ENCODE data around the gene TMEM190. TPM values are rescaled to one million over a fixed set of nuclear protein-coding genes. Genes with fewer than 3 reads are reported as not detected.

The TMEM190 gene
- total and polyA plus RNA-seq, 2 donors (not counting 3 experiments of a cell fraction or from before 2014, with no cell fraction given), result not detected

DNA sequence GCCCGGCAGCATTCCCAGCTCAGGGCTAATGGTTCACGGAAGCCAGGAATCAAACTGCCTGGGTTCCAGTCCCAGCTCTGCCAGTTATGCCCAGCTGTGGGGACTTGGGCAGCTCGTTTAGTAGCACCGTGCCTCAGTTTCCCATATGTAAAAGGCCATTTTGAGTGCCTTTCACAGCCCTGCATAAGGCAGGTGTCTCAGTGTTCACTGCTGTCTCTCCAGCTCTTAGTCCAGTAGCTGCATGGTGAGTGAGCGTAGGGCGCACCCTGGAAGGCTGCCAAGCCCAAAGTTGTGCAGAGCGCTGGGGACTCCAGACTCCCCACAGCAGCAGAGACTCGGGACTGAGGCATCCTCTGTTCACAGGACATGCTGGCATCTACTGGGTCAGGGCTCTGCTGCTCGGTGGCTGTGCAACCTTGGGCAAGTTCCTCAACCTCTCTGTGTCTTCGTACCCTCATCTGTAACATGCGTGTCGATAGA, 14.6 kb downstream of the TMEM190 start:
- no peak overlapping the region for H3K4me3 ChIP-seq (replicated peaks in 1 of 3; ENCODE audit: insufficient read depth in 1 of 3, low read depth in 1 of 3, low read length in 3 of 3)
- H3K36me3 ChIP-seq (ENCODE audit: control insufficient read depth in 2 of 2, extremely low read depth in 1 of 2, insufficient read depth in 2 of 2, low read length in 2 of 2), result peaks cover 14 to 30% of the 10 kb centered on the region in 2 experiments
- no peak overlapping the region for H3K9ac ChIP-seq (replicated peaks; ENCODE audit: extremely low read depth, insufficient read depth, low read length)
- H3K9me1 ChIP-seq (replicated peaks; ENCODE audit: control insufficient read depth, extremely low read depth, insufficient read depth, low read length), result no peaks in the 10 kb centered on the region
- DNase-seq (ENCODE audit: low read depth, low spot score) (no peak), FAIRE-seq (peak; percentile 12)
- intact Hi-C loops (cut with micrococcal nuclease) (no loop called here), dilution Hi-C loops (cut with MboI; ENCODE audit: extremely low pct_ligation_motif_present, low sequenced_read_pairs) (no loop called here)
- H3K27ac ChIP-seq (ENCODE audit: insufficient read depth, low read depth, low read length), result no peak overlapping the region
- peaks cover 20% of the 10 kb centered on the region for H3K4me1 ChIP-seq (ENCODE audit: control insufficient read depth, extremely low read depth, insufficient read depth, low read length)
- POLR2A ChIA-PET, result interaction anchor here (1.0 to 1.4 kb wide), 2 partner anchors 17 kb away, joined by 4 to 5 read pairs; partner anchors contain the start of gene UBE2S
- no peaks in the 10 kb centered on the region for H3K9me3 ChIP-seq (replicated peaks; ENCODE audit: control insufficient read depth, insufficient read depth, low read length)
- CTCF ChIA-PET, result interaction anchor here (0.5 kb wide), 1 partner anchor 55 kb away, joined by 3 read pairs; no protein-coding TSS in a partner anchor
- H2AFZ ChIP-seq (ENCODE audit: low read depth, low read length), result no peak overlapping the region
- BruUV-seq (replicated peaks), result no TSS peak
- TF ChIP-seq, protein P1, sequence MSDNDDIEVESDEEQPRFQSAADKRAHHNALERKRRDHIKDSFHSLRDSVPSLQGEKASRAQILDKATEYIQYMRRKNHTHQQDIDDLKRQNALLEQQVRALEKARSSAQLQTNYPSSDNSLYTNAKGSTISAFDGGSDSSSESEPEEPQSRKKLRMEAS (IDR thresholded peaks at IDR 0.05; ENCODE audit: insufficient read depth, insufficient read length), result no peak
- TF ChIP-seq GATA2 (IDR thresholded peaks at IDR 0.05; ENCODE audit: insufficient read depth, insufficient read length, low read depth, low read length), result no peak
- TF ChIP-seq POLR2A (IDR thresholded peaks at IDR 0.05; ENCODE audit: low read depth, low read length), result peak; percentile 66
- TF ChIP-seq POLR2AphosphoS5 (IDR thresholded peaks at IDR 0.05; ENCODE audit: insufficient read depth, low read depth, low read length), result peak; percentile 55
- no peak overlapping the region for H3K4me2 ChIP-seq (ENCODE audit: insufficient read depth, low read length)
- peaks cover 4% of the 10 kb centered on the region for H4K20me1 ChIP-seq (replicated peaks; ENCODE audit: control insufficient read depth, extremely low read depth, insufficient read depth, low read length)
- no peaks in the 10 kb centered on the region for H3K27me3 ChIP-seq (ENCODE audit: control insufficient read depth in 2 of 2, insufficient read depth in 2 of 2, low read length in 2 of 2)
- H3K79me2 ChIP-seq (ENCODE audit: control insufficient read depth, insufficient read depth, low read length), result peaks cover 37% of the 10 kb centered on the region

DNA sequence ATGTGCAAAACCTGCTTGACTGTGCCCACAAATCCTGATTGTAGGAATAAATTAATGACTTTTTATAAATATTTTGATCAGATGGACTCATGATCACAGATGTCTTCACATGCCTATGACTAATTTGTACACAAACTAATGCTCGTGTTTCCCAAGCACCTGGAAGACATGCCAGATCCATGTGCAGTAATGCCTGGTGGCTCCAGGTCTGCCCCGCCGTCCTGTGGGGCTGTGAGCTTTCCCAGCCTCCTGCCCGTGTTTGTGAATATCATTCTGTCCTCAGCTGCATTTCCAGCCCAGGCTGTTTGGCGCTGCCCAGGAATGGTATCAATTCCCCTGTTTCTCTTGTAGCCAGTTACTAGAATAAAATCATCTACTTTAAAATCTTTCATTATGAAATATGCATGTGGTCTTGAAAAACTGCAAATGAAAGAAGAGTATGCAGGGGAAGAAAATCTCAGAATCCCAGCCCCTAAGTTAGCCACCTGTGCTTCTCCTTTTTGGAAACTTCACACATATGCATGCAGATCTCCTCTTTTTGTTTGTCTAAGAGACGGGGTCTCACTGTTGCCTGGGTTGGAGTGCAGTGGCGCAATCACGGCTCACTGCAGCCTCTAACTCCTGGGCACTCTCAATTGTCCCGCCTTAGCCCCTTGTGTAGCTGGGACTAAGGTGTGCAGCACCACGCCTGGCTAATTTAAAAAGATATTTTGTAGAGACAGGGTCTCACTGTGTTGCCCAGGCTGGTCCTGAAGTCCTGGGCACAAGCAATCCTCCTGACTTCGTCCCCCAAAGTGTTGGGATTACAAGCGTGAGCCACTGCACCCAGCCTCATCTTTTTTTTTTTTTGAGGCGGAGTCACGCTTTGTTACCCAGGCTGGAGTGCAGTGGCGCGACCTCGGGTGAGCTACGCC, 15.3 kb downstream of the TMEM190 start:
- no peak for FAIRE-seq
- Histone ChIP-seq H3K9me1 (replicated peaks; ENCODE audit: control insufficient read depth, extremely low read depth, insufficient read depth, low read length) (no peaks in the 10 kb centered on the region), H3K27me3 (ENCODE audit: control insufficient read depth in 2 of 2, insufficient read depth in 2 of 2, low read length in 2 of 2) (no peaks in the 10 kb centered on the region), H3K9ac (replicated peaks; ENCODE audit: extremely low read depth, insufficient read depth, low read length) (no peak overlapping the region), H3K9me3 (replicated peaks; ENCODE audit: control insufficient read depth, insufficient read depth, low read length) (no peaks in the 10 kb centered on the region), H3K27ac (ENCODE audit: insufficient read depth, low read depth, low read length) (no peak overlapping the region), H3K4me3 (replicated peaks in 1 of 3; ENCODE audit: insufficient read depth in 1 of 3, low read depth in 1 of 3, low read length in 3 of 3) (no peak overlapping the region), H3K36me3 (ENCODE audit: control insufficient read depth in 2 of 2, extremely low read depth in 1 of 2, insufficient read depth in 2 of 2, low read length in 2 of 2) (peaks cover 12 to 30% of the 10 kb centered on the region in 2 experiments), H4K20me1 (replicated peaks; ENCODE audit: control insufficient read depth, extremely low read depth, insufficient read depth, low read length) (peaks cover 1% of the 10 kb centered on the region), H3K4me2 (ENCODE audit: insufficient read depth, low read length) (no peak overlapping the region), H3K4me1 (ENCODE audit: control insufficient read depth, extremely low read depth, insufficient read depth, low read length) (peaks cover 17% of the 10 kb centered on the region), H2AFZ (ENCODE audit: low read depth, low read length) (no peak overlapping the region), H3K79me2 (ENCODE audit: control insufficient read depth, insufficient read depth, low read length) (peaks cover 29% of the 10 kb centered on the region)
- ChIA-PET CTCF (interaction anchor here (0.5 kb wide), 1 partner anchor 54 kb away, joined by 3 read pairs; no protein-coding TSS in a partner anchor), POLR2A (interaction anchor here (1.0 kb wide), 1 partner anchor 16 kb away, joined by 4 read pairs; the partner anchor contains the start of gene UBE2S)
- dilution Hi-C loops (cut with MboI; ENCODE audit: extremely low pct_ligation_motif_present, low sequenced_read_pairs) (no loop called here), intact Hi-C loops (cut with micrococcal nuclease) (no loop called here)
- no TSS peak for BruUV-seq (replicated peaks)
- TF ChIP-seq EZH2 (IDR thresholded peaks at IDR 0.05; ENCODE audit: borderline replicate concordance, low read depth, low read length, severe bottlenecking) (no peak), POLR2A (IDR thresholded peaks at IDR 0.05; ENCODE audit: low read depth, low read length) (no peak), JUN (IDR thresholded peaks at IDR 0.05; ENCODE audit: borderline replicate concordance, insufficient read depth, insufficient read length, low read depth) (no peak), GATA2 (IDR thresholded peaks at IDR 0.05; ENCODE audit: insufficient read depth, insufficient read length, low read depth, low read length) (no peak), FOS (IDR thresholded peaks at IDR 0.05; ENCODE audit: borderline replicate concordance, insufficient read depth, low read length) (no peak), POLR2AphosphoS5 (IDR thresholded peaks at IDR 0.05; ENCODE audit: insufficient read depth, low read depth, low read length) (no peak), MYC (IDR thresholded peaks at IDR 0.05; ENCODE audit: low read depth, low read length) (no peak)
- TF ChIP-seq, protein P1 (IDR thresholded peaks at IDR 0.05; ENCODE audit: insufficient read depth, insufficient read length), result no peak
- TF ChIP-seq, protein P2, sequence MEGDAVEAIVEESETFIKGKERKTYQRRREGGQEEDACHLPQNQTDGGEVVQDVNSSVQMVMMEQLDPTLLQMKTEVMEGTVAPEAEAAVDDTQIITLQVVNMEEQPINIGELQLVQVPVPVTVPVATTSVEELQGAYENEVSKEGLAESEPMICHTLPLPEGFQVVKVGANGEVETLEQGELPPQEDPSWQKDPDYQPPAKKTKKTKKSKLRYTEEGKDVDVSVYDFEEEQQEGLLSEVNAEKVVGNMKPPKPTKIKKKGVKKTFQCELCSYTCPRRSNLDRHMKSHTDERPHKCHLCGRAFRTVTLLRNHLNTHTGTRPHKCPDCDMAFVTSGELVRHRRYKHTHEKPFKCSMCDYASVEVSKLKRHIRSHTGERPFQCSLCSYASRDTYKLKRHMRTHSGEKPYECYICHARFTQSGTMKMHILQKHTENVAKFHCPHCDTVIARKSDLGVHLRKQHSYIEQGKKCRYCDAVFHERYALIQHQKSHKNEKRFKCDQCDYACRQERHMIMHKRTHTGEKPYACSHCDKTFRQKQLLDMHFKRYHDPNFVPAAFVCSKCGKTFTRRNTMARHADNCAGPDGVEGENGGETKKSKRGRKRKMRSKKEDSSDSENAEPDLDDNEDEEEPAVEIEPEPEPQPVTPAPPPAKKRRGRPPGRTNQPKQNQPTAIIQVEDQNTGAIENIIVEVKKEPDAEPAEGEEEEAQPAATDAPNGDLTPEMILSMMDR (IDR thresholded peaks at IDR 0.05; ENCODE audit: extremely low read depth in 1 of 2, insufficient read depth in 1 of 2, low read depth in 1 of 2, low read length in 2 of 2), result no peak
- no peak for DNase-seq (ENCODE audit: low read depth, low spot score)

Measured in endothelial cell of umbilical vein (primary cell).